ENCODE results near the gene LEAP2. TPM values are rescaled to one million over a fixed set of nuclear protein-coding genes. Genes with fewer than 3 reads are reported as not detected.

Gene LEAP2
- total and polyA plus RNA-seq, 2 of the 8 experiments (the other 6 are each of a cell fraction or from before 2014, with no cell fraction given), result 1.8 to 2.9 TPM

DNA sequence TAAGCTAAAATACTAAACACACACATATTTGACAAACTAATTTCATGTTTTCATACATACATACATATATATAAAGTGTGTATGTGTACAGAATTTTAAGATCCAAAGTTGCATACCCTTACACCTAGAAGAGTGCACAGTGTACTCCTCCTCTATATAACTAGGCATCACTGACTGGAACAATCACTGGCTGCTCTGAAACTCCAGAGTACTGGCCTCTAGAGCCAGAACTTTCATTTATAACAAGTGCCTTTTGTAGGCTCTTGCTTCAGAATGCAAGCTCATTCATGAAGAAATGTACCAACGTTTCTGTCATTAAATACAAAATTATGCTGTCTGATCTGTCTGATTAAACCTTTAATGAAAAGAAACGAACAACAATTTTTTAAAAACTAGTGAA is 4.0 kb downstream of the LEAP2 start:
- Histone ChIP-seq H4K20me1 (replicated peaks in 1 of 2; ENCODE audit: control insufficient read depth in 1 of 2, insufficient read depth in 2 of 2, low read length in 2 of 2) (no peaks in the 10 kb centered on the region), H3K36me3 (ENCODE audit: control insufficient read depth in 2 of 4, insufficient read depth in 4 of 4, low read length in 3 of 4) (peaks cover 3 to 44% (median 22%) of the 10 kb centered on the region in 4 experiments; a peak in 6 of 8 replicates), H3K56ac (replicated peaks; ENCODE audit: insufficient read length, low read depth, low read length) (no peak overlapping the region), H2BK15ac (ENCODE audit: low read length) (no peak overlapping the region), H3K9ac (replicated peaks in 1 of 4; ENCODE audit: extremely low read depth in 1 of 4, low read depth in 3 of 4, low read length in 3 of 4) (no peak overlapping the region), H2BK12ac (ENCODE audit: low read depth, low read length) (no peak overlapping the region), H2AFZ (ENCODE audit: low read length) (no peak overlapping the region), H3K18ac (ENCODE audit: extremely low read depth, low read length) (no peak overlapping the region), H3K27me3 (replicated peaks in 1 of 4; ENCODE audit: control insufficient read depth in 3 of 4, extremely low read depth in 1 of 4, insufficient read depth in 3 of 4, low read length in 3 of 4) (no peaks in the 10 kb centered on the region), H3K4me3 (ENCODE audit: extremely low read depth in 1 of 4, insufficient read depth in 2 of 4, low read depth in 3 of 4, low read length in 4 of 4) (no peak overlapping the region), H3K4ac (replicated peaks; ENCODE audit: insufficient read length, low read depth, low read length) (no peak overlapping the region), H4K8ac (ENCODE audit: extremely low read depth, insufficient read depth, low read length) (no peak overlapping the region), H2AK5ac (ENCODE audit: low read depth, low read length) (no peak overlapping the region), H3K79me2 (ENCODE audit: control insufficient read depth in 1 of 2, insufficient read depth in 2 of 2, low read length in 2 of 2) (no peaks in the 10 kb centered on the region), H3K23ac (ENCODE audit: insufficient read length) (no peak overlapping the region), H3K4me1 (replicated peaks in 1 of 4; ENCODE audit: control insufficient read depth in 3 of 4, insufficient read depth in 4 of 4, low read length in 3 of 4) (no peaks in the 10 kb centered on the region), H3K9me3 (ENCODE audit: insufficient read depth in 2 of 2, low read depth in 1 of 2, low read length in 1 of 2) (no peaks in the 10 kb centered on the region), H3K23me2 (ENCODE audit: low read depth, low read length) (0 out of 2 replicates have a peak, but pooled peaks cover 2% of the 10 kb centered on the region), H2BK20ac (ENCODE audit: low read length) (no peak overlapping the region), H4K5ac (ENCODE audit: insufficient read length, low read depth, low read length) (no peak overlapping the region), H3K79me1 (ENCODE audit: low read depth, low read length) (no peaks in the 10 kb centered on the region), H3K14ac (ENCODE audit: insufficient read length) (no peak overlapping the region), H2BK120ac (replicated peaks; ENCODE audit: low read depth, low read length) (no peak overlapping the region), H2BK5ac (ENCODE audit: low read depth, low read length) (no peak overlapping the region), H4K91ac (replicated peaks; ENCODE audit: insufficient read length, low read length) (no peak overlapping the region), H3K4me2 (ENCODE audit: insufficient read depth in 1 of 2, low read depth in 2 of 2, low read length in 2 of 2) (no peak overlapping the region), H3K27ac (ENCODE audit: low read depth, low read length) (no peak overlapping the region)
- no peak for FAIRE-seq
- ChIA-PET CTCF (ENCODE audit: partially characterized antibody) (interaction anchor here (1.0 to 32.2 kb wide), 4 partner anchors 9 to 118 kb away, joined by 3 to 465 read pairs (median 3); partner anchors contain the start of gene SHROOM1), POLR2A (ENCODE audit: partially characterized antibody) (interaction anchor here (2.4 kb wide), 1 partner anchor 11 kb away, joined by 15 read pairs; the partner anchor contains the start of genes GDF9 and UQCRQ)
- DNase-seq (ENCODE audit: low read depth in 1 of 2, low spot score in 2 of 2), result no peak
- 74% methylated on average over 2 of the region's 2 CpGs; no CpG with 5 or more reads in 1 of the 2 experiments for WGBS, 2 experiments (ENCODE audit: extremely low coverage in 1 of 2, insufficient coverage in 1 of 2, insufficient read length in 1 of 2, insufficient replicate concordance in 2 of 2, low coverage in 1 of 2, low lambda C conversion rate in 2 of 2, missing lambda C conversion rate in 1 of 2)
- TF ChIP-seq KDM4A (IDR thresholded peaks at IDR 0.05; ENCODE audit: low read depth, low read length, severe bottlenecking), result no peak

Data from H1 (cell line).